GM12878 (cell line): Measurements from ENCODE around the gene STXBP1. TPM values are rescaled to one million over a fixed set of nuclear protein-coding genes. Genes with fewer than 3 reads are reported as not detected.

ENCODE experiments used
- ATAC-seq: fragments of 200-7000 bp; cut with Tn5 transposase; 3 replicates; pipeline ENCODE4 v1.9.1; 2020; ENCODE audit warnings: mild to moderate bottlenecking, moderate library complexity
- BruUV-seq: library from RNA; stranded (reverse); fragments of 400-500 nt; replicated peaks from 2 replicates; lab custom pipeline; 2021; lab: Mats Ljungman, UMichigan
- CTCF ChIA-PET: fragments of 300-600 bp; sonication (Branson Sonifier 250); formaldehyde crosslinking; extraction: SDS; loops from one replicate; lab custom pipeline; 2021; ENCODE audit warnings: inconsistent platforms; lab: Yijun Ruan, JAX
- POLR2A ChIA-PET: fragments of 350-600 bp; formaldehyde crosslinking; extraction: SDS; loops from one replicate; lab custom pipeline; 2021; ENCODE audit warnings: inconsistent platforms; lab: Charles Lee
- RAD21 ChIA-PET: fragments of 300-600 bp; sonication (Branson Sonifier 250); formaldehyde crosslinking; loops from one replicate; lab custom pipeline; 2023; ENCODE audit warnings: antibody characterized with exemption; ENCODE audit not compliant: unreplicated experiment; lab: Charles Lee
- SMC1A ChIA-PET: fragments of 300-600 bp; sonication (Branson Sonifier 250); formaldehyde crosslinking; loops from one replicate; lab custom pipeline; 2023; ENCODE audit not compliant: unreplicated experiment, uncharacterized antibody; lab: Charles Lee
- DNase-seq: peaks from one replicate; pipeline ENCODE4 v3.0.0-alpha.2; 2011; ENCODE audit warnings: low read depth, low spot score
- FAIRE-seq: peaks from 3 replicates; lab custom pipeline; 2011; peaks lifted over from hg19 to GRCh38; lab: Jason Lieb, UNC
- H2AFZ ChIP-seq: 2 replicates; pipeline ENCODE4 v1.6.0; 2011; ENCODE audit warnings: low read depth, low read length, control low read depth; ENCODE audit not compliant: control insufficient read depth
- H3K27ac ChIP-seq: 2 replicates; pipeline ENCODE4 v1.5.1; 2011; ENCODE audit warnings: control low read depth; ENCODE audit not compliant: control insufficient read depth, insufficient read depth
- H3K27me3 ChIP-seq, 2 experiments: replicated peaks in 1 of 2; 2 replicates each; pipeline versions ENCODE4 v1.6.0 to v1.6.1; 2011; ENCODE audit warnings: low read length in 1 of 2; ENCODE audit not compliant: control insufficient read depth in 2 of 2, insufficient read depth in 2 of 2
- H3K36me3 ChIP-seq, 2 experiments: 2 replicates each; pipeline ENCODE4 v1.5.1; 2011; ENCODE audit warnings: low read length in 1 of 2; ENCODE audit not compliant: control insufficient read depth in 2 of 2, insufficient read depth in 2 of 2
- H3K4me1 ChIP-seq: 2 replicates; pipeline ENCODE4 v1.6.1; 2011; ENCODE audit warnings: mild to moderate bottlenecking, low read length, moderate library complexity, mixed read lengths; ENCODE audit not compliant: control insufficient read depth, insufficient read depth
- H3K4me2 ChIP-seq: 2 replicates; pipeline ENCODE4 v1.6.0; 2011; ENCODE audit warnings: control low read depth; ENCODE audit not compliant: control insufficient read depth, insufficient read depth
- H3K4me3 ChIP-seq: fragments of 200-600 bp; sonication (generic); 2 replicates; pipeline ENCODE4 v1.5.1; 2016
- H3K79me2 ChIP-seq: 2 replicates; pipeline ENCODE4 v1.6.0; 2011; ENCODE audit warnings: low read length; ENCODE audit not compliant: control insufficient read depth, insufficient read depth
- H3K9ac ChIP-seq: 2 replicates; pipeline ENCODE4 v1.8.0; 2011; ENCODE audit warnings: low read length, control low read depth, mixed read lengths; ENCODE audit not compliant: control insufficient read depth, insufficient read depth
- H3K9me3 ChIP-seq: replicated peaks from 3 replicates; pipeline ENCODE4 v1.5.1; 2011; ENCODE audit warnings: mild to moderate bottlenecking, low read length; ENCODE audit not compliant: control insufficient read depth, insufficient read depth
- H4K20me1 ChIP-seq: 2 replicates; pipeline ENCODE4 v1.6.0; 2011; ENCODE audit not compliant: control insufficient read depth, insufficient read depth
- BHLHE40 ChIP-seq, 2 experiments: fragments of 450-650 bp in 1 of 2; IDR thresholded peaks; 2 replicates each; pipeline ENCODE4 v1.6.1; 2011 to 2017; ENCODE audit warnings: low read depth in 2 of 2, borderline replicate concordance in 1 of 2, improper control_type of control experiment in 1 of 2, low read length in 1 of 2, mild to moderate bottlenecking in 1 of 2
- CBFB ChIP-seq: IDR thresholded peaks from 2 replicates; pipeline ENCODE4 v1.6.1; 2016; ENCODE audit warnings: antibody characterized with exemption, low read depth
- CBX5 ChIP-seq: sonication (generic); IDR thresholded peaks from 2 replicates; pipeline ENCODE4 v1.6.1; 2016; ENCODE audit warnings: low read depth, moderate library complexity, mild to moderate bottlenecking, inconsistent platforms
- FOS ChIP-seq: IDR thresholded peaks from 3 replicates; pipeline ENCODE4 v1.6.1; 2011; ENCODE audit warnings: borderline replicate concordance; ENCODE audit not compliant: insufficient read length; ENCODE audit errors: extremely low read depth
- FOXK2 ChIP-seq: fragments of 450-650 bp; IDR thresholded peaks from 2 replicates; pipeline ENCODE4 v1.6.1; 2017; ENCODE audit warnings: mild to moderate bottlenecking, moderate library complexity
- HDAC6 ChIP-seq: fragments of 200-600 bp; sonication (generic); IDR thresholded peaks from one replicate; pipeline ENCODE4 v1.8.0; 2017; ENCODE audit warnings: antibody characterized with exemption; ENCODE audit not compliant: unreplicated experiment
- KAT2A ChIP-seq: conservative IDR thresholded peaks from 2 replicates; pipeline ENCODE4 v1.6.1; 2011; ENCODE audit warnings: low read depth, low read length; ENCODE audit not compliant: control insufficient read depth
- KDM1A ChIP-seq: fragments of 200-600 bp; sonication (generic); IDR thresholded peaks from 2 replicates; pipeline ENCODE4 v1.6.1; 2016; ENCODE audit warnings: borderline replicate concordance
- KLF5 ChIP-seq: fragments of 450-650 bp; IDR thresholded peaks from 2 replicates; pipeline ENCODE4 v1.6.1; 2014; ENCODE audit warnings: mild to moderate bottlenecking; ENCODE audit not compliant: partially characterized antibody
- NFIC ChIP-seq: IDR thresholded peaks from 2 replicates; pipeline ENCODE4 v1.6.1; 2012; ENCODE audit warnings: low read depth, mild to moderate bottlenecking, inconsistent platforms, low read length, moderate library complexity
- NFYB ChIP-seq: IDR thresholded peaks from 2 replicates; pipeline ENCODE4 v1.6.1; 2011; ENCODE audit warnings: low read depth, mild to moderate bottlenecking, low read length, improper control_type of control experiment, moderate library complexity; ENCODE audit not compliant: insufficient read depth
- NRF1 ChIP-seq: conservative IDR thresholded peaks from 2 replicates; pipeline ENCODE4 v1.6.1; 2011; ENCODE audit warnings: mild to moderate bottlenecking, low read depth, low read length, improper control_type of control experiment
- PML ChIP-seq: IDR thresholded peaks from 2 replicates; pipeline ENCODE4 v1.6.1; 2012; ENCODE audit warnings: low read length, inconsistent platforms
- POU2F2 ChIP-seq: IDR thresholded peaks from 3 replicates; pipeline ENCODE4 v1.6.1; 2011; ENCODE audit warnings: low read depth, mild to moderate bottlenecking, low read length, borderline replicate concordance
- RBBP5 ChIP-seq: fragments of 200-600 bp; sonication (generic); conservative IDR thresholded peaks from 2 replicates; pipeline ENCODE4 v1.6.1; 2016
- TARDBP ChIP-seq: IDR thresholded peaks from 2 replicates; pipeline ENCODE4 v1.6.1; 2016; ENCODE audit warnings: borderline replicate concordance
- WGBS: methylation state at CpG from one replicate; pipeline ENCODE4 v1.1.6; 2016; ENCODE audit warnings: low lambda C conversion rate; ENCODE audit not compliant: insufficient replicate concordance, insufficient coverage; ENCODE audit errors: missing lambda C conversion rate; 5-methylcytosine and 5-hydroxymethylcytosine counted together
- in situ Hi-C: fragments of 300-500 bp; cut with MboI; formaldehyde crosslinking; loops from 9 replicates; pipeline ENCODE4 v1.14.3; 2018; ENCODE audit warnings: mixed read lengths
- intact Hi-C: fragments of 100-400 bp; cut with micrococcal nuclease; formaldehyde crosslinking; loops from one replicate; pipeline ENCODE4 v1.14.2; 2022; ENCODE audit not compliant: unreplicated experiment
- polyA plus RNA-seq, 11 experiments: library from polyadenylated mRNA; depleted of rRNA in 4 of 11; unstranded in 6 of 11; stranded (reverse) in 5 of 11; fragments of >200 nt; fragmentation: Nextera tagmentation in 4 of 11; fragmentation: Illumina TruSeq in 1 of 11; extraction: Ambion mirVana in 4 of 11; extraction: Trizol in 1 of 11; gene quantifications; 1 replicate in 1 of 11; 2 replicates in 10 of 11; pipeline versions ENCODE4 v1.2.1 to v1.2.3, GENCODE V29; 2011 to 2016; ENCODE audit warnings: inconsistent platforms in 2 of 11, missing spikeins in 2 of 11, low read depth in 1 of 11
- total RNA-seq, 4 experiments: library from RNA; depleted of rRNA in 3 of 4; stranded (reverse); fragments of >200 nt in 3 of 4; fragmentation: Illumina TruSeq in 1 of 4; extraction: Trizol in 1 of 4; gene quantifications; 2 replicates each; pipeline versions ENCODE4 v1.2.1 to v1.2.3, GENCODE V29; 2013 to 2021
- TF ChIP-seq, protein P1 (sequence below): IDR thresholded peaks from 2 replicates; pipeline ENCODE4 v1.6.1; 2012; ENCODE audit warnings: low read length, inconsistent platforms
- TF ChIP-seq, protein P2 (sequence below): IDR thresholded peaks from 2 replicates; pipeline ENCODE4 v1.6.1; 2012; ENCODE audit warnings: low read depth, low read length, improper control_type of control experiment

STXBP1 gene
- total and polyA plus RNA-seq, 10 of the 15 experiments (the other 5 are each of a cell fraction or from before 2014, with no cell fraction given): 0.08 to 0.85 (median 0.31) TPM; not detected in 3

DNA sequence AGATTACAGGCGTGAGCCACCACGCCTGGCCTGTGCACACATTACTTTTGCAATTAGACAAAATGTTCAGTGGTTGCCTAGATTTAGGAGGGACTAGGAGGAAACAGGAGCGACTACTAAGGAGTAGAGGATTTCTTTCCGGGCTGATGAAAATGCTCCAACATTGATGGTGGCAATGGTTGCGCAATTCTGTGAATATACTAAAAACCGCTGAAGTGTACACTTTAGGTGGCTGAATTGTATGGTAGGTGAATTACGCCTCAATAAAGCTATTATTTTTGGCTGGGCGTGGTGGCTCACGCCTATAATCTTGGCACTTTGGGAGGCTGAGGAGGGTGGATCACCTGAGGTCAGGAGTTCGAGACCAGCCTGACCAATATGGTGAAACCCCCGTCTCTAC lies 46.8 kb upstream of the STXBP1 start:
- FAIRE-seq (no peak), ATAC-seq (no peak)
- no peaks in the 10 kb centered on the region for H3K79me2 ChIP-seq

DNA sequence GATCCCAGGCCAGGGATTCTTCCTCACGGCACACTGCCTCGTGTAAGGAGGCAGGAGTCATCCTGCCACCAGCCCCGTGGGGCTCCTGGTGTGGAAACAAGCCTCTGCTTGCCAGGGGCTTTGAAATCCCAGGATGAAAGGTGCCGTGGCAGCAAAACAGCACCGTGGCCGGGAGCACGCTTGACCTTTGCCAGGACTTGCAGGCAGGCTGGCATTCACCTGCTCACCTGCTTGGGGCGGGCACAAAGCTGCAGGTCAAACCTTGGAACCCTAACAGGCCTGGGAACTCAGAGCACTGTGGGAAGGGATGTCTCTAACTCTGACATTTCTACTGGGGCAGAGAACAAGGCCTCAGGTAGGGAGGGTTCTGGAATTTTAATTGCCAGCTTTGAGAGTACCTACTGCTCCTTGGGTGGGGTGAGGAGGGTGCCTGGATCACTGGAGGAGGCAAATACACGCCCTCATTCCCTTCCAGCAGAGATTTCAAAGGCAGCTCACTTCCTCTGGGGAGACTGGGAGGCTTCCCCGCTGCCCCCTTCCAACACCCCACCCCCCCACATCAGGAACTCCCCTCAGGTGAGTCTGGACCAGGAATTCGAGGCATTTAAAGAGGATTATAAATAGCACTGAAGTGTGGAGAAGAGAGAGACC lies 45.6 kb upstream of the STXBP1 start:
- ChIA-PET RAD21 (no interaction called here), POLR2A (no interaction called here), SMC1A (no interaction called here), CTCF (no interaction called here)
- H3K27ac ChIP-seq: no peak overlapping the region
- H3K4me1 ChIP-seq: peaks cover 12% of the 10 kb centered on the region
- H3K36me3 ChIP-seq: no peaks in the 10 kb centered on the region
- no TSS peak for BruUV-seq
- no peak overlapping the region for H3K4me2 ChIP-seq
- in situ Hi-C loops (no loop called here), intact Hi-C loops (no loop called here)
- H3K9ac ChIP-seq: no peak overlapping the region
- no peak overlapping the region for H2AFZ ChIP-seq
- no peaks in the 10 kb centered on the region for H4K20me1 ChIP-seq
- H3K9me3 ChIP-seq: no peaks in the 10 kb centered on the region
- FAIRE-seq (no peak), ATAC-seq (no peak), DNase-seq (no peak)
- H3K4me3 ChIP-seq: no peak overlapping the region
- no peaks in the 10 kb centered on the region for H3K79me2 ChIP-seq
- 47% methylated on average over 11 of the region's 11 CpGs for WGBS
- H3K27me3 ChIP-seq: peaks cover 0 to 5% of the 10 kb centered on the region in 2 experiments; a peak in 2 of 4 replicates
- TF ChIP-seq KAT2A (no peak), POU2F2 (no peak), KLF5 (no peak), CBFB (no peak), TARDBP (no peak), CBX5 (no peak), HDAC6 (no peak), NFIC (no peak), BHLHE40 (IDR thresholded peaks at IDR 0.05; ENCODE audit: borderline replicate concordance in 1 of 2, low read depth in 2 of 2, low read length in 1 of 2) (no peak), FOXK2 (no peak), PML (no peak)
- TF ChIP-seq, protein P1, sequence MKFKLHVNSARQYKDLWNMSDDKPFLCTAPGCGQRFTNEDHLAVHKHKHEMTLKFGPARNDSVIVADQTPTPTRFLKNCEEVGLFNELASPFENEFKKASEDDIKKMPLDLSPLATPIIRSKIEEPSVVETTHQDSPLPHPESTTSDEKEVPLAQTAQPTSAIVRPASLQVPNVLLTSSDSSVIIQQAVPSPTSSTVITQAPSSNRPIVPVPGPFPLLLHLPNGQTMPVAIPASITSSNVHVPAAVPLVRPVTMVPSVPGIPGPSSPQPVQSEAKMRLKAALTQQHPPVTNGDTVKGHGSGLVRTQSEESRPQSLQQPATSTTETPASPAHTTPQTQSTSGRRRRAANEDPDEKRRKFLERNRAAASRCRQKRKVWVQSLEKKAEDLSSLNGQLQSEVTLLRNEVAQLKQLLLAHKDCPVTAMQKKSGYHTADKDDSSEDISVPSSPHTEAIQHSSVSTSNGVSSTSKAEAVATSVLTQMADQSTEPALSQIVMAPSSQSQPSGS: no peak

More for the DNA sequence above, 46.8 kb upstream of the STXBP1 start:
- in situ Hi-C loops: no loop called here
- SMC1A ChIA-PET: no interaction called here
- no peak overlapping the region for H3K9ac ChIP-seq
- no TSS peak for BruUV-seq
- intact Hi-C loops: no loop called here
- no peak for DNase-seq
- POLR2A ChIA-PET: no interaction called here
- 37% methylated on average over 11 of the region's 11 CpGs for WGBS
- H3K4me2 ChIP-seq: no peak overlapping the region
- no peaks in the 10 kb centered on the region for H3K9me3 ChIP-seq
- peaks cover 10% of the 10 kb centered on the region for H3K4me1 ChIP-seq
- H3K27ac ChIP-seq: no peak overlapping the region
- no peaks in the 10 kb centered on the region for H3K36me3 ChIP-seq
- no peak overlapping the region for H3K4me3 ChIP-seq
- TF ChIP-seq, protein P2, sequence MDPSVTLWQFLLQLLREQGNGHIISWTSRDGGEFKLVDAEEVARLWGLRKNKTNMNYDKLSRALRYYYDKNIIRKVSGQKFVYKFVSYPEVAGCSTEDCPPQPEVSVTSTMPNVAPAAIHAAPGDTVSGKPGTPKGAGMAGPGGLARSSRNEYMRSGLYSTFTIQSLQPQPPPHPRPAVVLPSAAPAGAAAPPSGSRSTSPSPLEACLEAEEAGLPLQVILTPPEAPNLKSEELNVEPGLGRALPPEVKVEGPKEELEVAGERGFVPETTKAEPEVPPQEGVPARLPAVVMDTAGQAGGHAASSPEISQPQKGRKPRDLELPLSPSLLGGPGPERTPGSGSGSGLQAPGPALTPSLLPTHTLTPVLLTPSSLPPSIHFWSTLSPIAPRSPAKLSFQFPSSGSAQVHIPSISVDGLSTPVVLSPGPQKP: no peak
- TF ChIP-seq FOS (no peak), NRF1 (no peak), KAT2A (no peak), NFYB (no peak), RBBP5 (no peak), KDM1A (no peak)
- H2AFZ ChIP-seq: no peak overlapping the region
- peaks cover 0 to 5% of the 10 kb centered on the region in 2 experiments; a peak in 2 of 4 replicates for H3K27me3 ChIP-seq
- RAD21 ChIA-PET: no interaction called here
- H4K20me1 ChIP-seq: no peaks in the 10 kb centered on the region
- CTCF ChIA-PET: interaction anchor here (0.7 kb wide), 1 partner anchor 364 kb away, joined by 3 read pairs; no protein-coding TSS in a partner anchor
